Neuronal stem cell (in vitro differentiated cells): Measurements from ENCODE around the gene TRAPPC13.
"Not testable (repeated sequence)": the region's sequence is repeated elsewhere in the genome, so short reads cannot be mapped to it uniquely, and the experiment has no call there.

Source experiments
- DNase-seq: peaks from one replicate; pipeline ENCODE4 v3.0.0-alpha.2; 2013; ENCODE audit warnings: low spot score
- H2AFZ ChIP-seq: one replicate; pipeline ENCODE4 v1.6.1; 2013; ENCODE audit warnings: mild to moderate bottlenecking, low read length, inconsistent platforms
- H2AK5ac ChIP-seq: 2 replicates; pipeline ENCODE4 v1.6.1; 2013; ENCODE audit warnings: low read depth, mild to moderate bottlenecking, inconsistent platforms, low read length, moderate library complexity, mixed read lengths
- H2BK120ac ChIP-seq: 2 replicates; pipeline ENCODE4 v1.6.1; 2013; ENCODE audit warnings: low read depth, mild to moderate bottlenecking, inconsistent platforms, low read length, moderate library complexity, mixed read lengths
- H2BK12ac ChIP-seq: one replicate; pipeline ENCODE4 v1.6.1; 2013; ENCODE audit warnings: low read length, inconsistent platforms
- H2BK15ac ChIP-seq: 2 replicates; pipeline ENCODE4 v1.6.1; 2013; ENCODE audit warnings: mild to moderate bottlenecking, low read length, inconsistent platforms, mixed read lengths
- H2BK5ac ChIP-seq: one replicate; pipeline ENCODE4 v1.6.1; 2013; ENCODE audit warnings: inconsistent platforms, mild to moderate bottlenecking, low read length, moderate library complexity
- H3K14ac ChIP-seq: one replicate; pipeline ENCODE4 v1.6.1; 2013; ENCODE audit warnings: low read length, inconsistent platforms
- H3K18ac ChIP-seq: 2 replicates; pipeline ENCODE4 v1.6.1; 2013; ENCODE audit warnings: low read length, inconsistent platforms
- H3K23ac ChIP-seq: 2 replicates; pipeline ENCODE4 v1.6.1; 2013; ENCODE audit warnings: low read depth, mild to moderate bottlenecking, mixed read lengths, low read length, inconsistent platforms; ENCODE audit not compliant: poor library complexity
- H3K27ac ChIP-seq: replicated peaks from 3 replicates; pipeline ENCODE4 v1.5.1; 2013; ENCODE audit warnings: low read length, inconsistent platforms
- H3K27me3 ChIP-seq, 3 experiments: 2 replicates each; pipeline ENCODE4 v1.6.1; 2013; ENCODE audit warnings: low read length in 3 of 3, mild to moderate bottlenecking in 2 of 3, inconsistent platforms in 1 of 3, low read depth in 1 of 3, mixed read lengths in 1 of 3, moderate library complexity in 1 of 3; ENCODE audit not compliant: control insufficient read depth in 3 of 3, insufficient read depth in 3 of 3
- H3K36me3 ChIP-seq, 2 donors: replicated peaks in 1 of 2; 2 replicates each; pipeline ENCODE4 v1.6.1; 2013; ENCODE audit warnings: low read length in 2 of 2; ENCODE audit not compliant: control insufficient read depth in 2 of 2, insufficient read depth in 2 of 2
- H3K4ac ChIP-seq: 2 replicates; pipeline ENCODE4 v1.6.1; 2013; ENCODE audit warnings: inconsistent platforms, mild to moderate bottlenecking, low read length, moderate library complexity
- H3K4me1 ChIP-seq, 2 donors: 1 replicate in 1 of 2; 2 replicates in 1 of 2; pipeline ENCODE4 v1.6.1; 2013; ENCODE audit warnings: low read length in 2 of 2, low read depth in 1 of 2; ENCODE audit not compliant: control insufficient read depth in 2 of 2, insufficient read depth in 1 of 2
- H3K4me2 ChIP-seq: one replicate; pipeline ENCODE4 v1.6.1; 2013; ENCODE audit warnings: mild to moderate bottlenecking, low read length, inconsistent platforms; ENCODE audit not compliant: insufficient read depth, poor library complexity, severe bottlenecking
- H3K4me3 ChIP-seq, 2 donors: 2 replicates each; pipeline ENCODE4 v1.5.1; 2013; ENCODE audit warnings: low read length in 2 of 2, mild to moderate bottlenecking in 2 of 2, inconsistent platforms in 1 of 2, moderate library complexity in 1 of 2
- H3K79me1 ChIP-seq: one replicate; pipeline ENCODE4 v1.6.1; 2013; ENCODE audit warnings: low read depth, mild to moderate bottlenecking, inconsistent platforms, low read length, moderate library complexity
- H3K9ac ChIP-seq: one replicate; pipeline ENCODE4 v1.6.1; 2013; ENCODE audit warnings: mild to moderate bottlenecking, low read depth, low read length, inconsistent platforms; ENCODE audit not compliant: poor library complexity
- H3K9me3 ChIP-seq, 2 donors: replicated peaks in 1 of 2; 2 replicates each; pipeline versions ENCODE3 to v1.6.1; 2013; ENCODE audit warnings: low read length in 2 of 2, mild to moderate bottlenecking in 2 of 2, inconsistent platforms in 1 of 2, low read depth in 1 of 2, mixed read lengths in 1 of 2, moderate library complexity in 1 of 2; ENCODE audit not compliant: control insufficient read depth in 2 of 2, insufficient read depth in 1 of 2
- H4K8ac ChIP-seq: one replicate; pipeline ENCODE4 v1.6.1; 2013; ENCODE audit warnings: low read depth, mild to moderate bottlenecking, inconsistent platforms, low read length, moderate library complexity
- H4K91ac ChIP-seq: one replicate; pipeline ENCODE4 v1.6.1; 2013; ENCODE audit warnings: low read length, low read depth, mild to moderate bottlenecking, inconsistent platforms; ENCODE audit not compliant: poor library complexity
- WGBS, 2 donors: extraction: QIAGEN DNeasy Blood & Tissue Kit; methylation state at CpG; one replicate each; pipeline ENCODE4 v1.1.7; 2013; ENCODE audit warnings: missing lambda C conversion rate in 2 of 2, mixed read lengths in 1 of 2; ENCODE audit not compliant: insufficient read length in 2 of 2, insufficient replicate concordance in 1 of 2; ENCODE audit errors: extremely low coverage in 2 of 2; 5-methylcytosine and 5-hydroxymethylcytosine counted together

The TRAPPC13 gene

DNA sequence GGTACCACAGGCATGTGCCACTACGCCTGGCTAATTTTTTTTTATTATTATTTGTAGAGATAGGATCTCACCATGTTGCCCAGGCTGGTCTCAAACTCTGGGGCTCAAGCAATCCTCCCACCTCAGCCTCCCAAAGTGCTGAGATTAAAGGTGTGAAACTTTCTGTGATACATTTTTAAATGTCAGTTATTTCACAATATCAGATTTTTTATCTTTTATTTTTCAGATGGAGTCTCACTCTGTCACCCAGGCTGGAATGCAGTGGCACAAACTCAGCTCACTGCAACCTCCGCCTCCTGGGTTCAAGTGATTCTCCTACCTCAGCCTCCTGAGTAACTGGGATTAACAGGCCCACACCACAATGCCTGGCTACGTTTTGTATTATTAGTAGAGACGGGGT, 2.9 kb upstream of the TRAPPC13 start:
- not testable (repeated sequence) for H3K79me1 ChIP-seq, H3K27me3 ChIP-seq, DNase-seq, H3K4me2 ChIP-seq, H3K4me3 ChIP-seq, H3K9ac ChIP-seq, H3K18ac ChIP-seq, H3K4ac ChIP-seq, H2BK120ac ChIP-seq, H3K14ac ChIP-seq, H2BK5ac ChIP-seq, H4K8ac ChIP-seq, H2BK15ac ChIP-seq, H3K23ac ChIP-seq, H4K91ac ChIP-seq, H2AFZ ChIP-seq, H3K27ac ChIP-seq, H3K9me3 ChIP-seq, H2AK5ac ChIP-seq, H2BK12ac ChIP-seq
- peaks cover 0 to 10% of the 10 kb centered on the region in 2 donors for H3K36me3 ChIP-seq
- H3K4me1 ChIP-seq: peaks cover 6 to 13% of the 10 kb centered on the region in 2 donors
- no CpG with 5 or more reads among the region's 4 CpGs for WGBS, 2 donors

DNA sequence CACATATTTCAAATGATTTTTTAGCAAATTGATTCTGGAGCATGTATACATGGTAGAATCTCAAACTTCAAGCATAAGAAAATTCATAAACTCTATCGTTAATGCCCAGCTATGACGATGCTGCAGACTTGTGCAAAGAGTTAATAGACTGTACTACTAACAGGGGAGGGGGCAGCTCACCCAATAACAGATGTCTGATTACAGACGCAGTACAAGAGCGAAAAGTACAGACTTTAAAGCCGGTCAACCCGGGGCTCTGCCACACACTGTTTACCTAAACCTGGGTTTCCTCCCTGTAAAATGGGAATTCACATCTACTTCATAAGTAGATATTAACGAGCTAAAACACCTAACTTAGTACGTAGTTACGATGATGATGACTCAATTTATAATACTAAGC, 1.3 kb upstream of the TRAPPC13 start:
- Histone ChIP-seq H2AK5ac (no peak overlapping the region), H2AFZ (peak overlapping the region; percentile 93), H2BK12ac (no peak overlapping the region), H4K8ac (no peak overlapping the region), H2BK5ac (no peak overlapping the region), H3K4me3 (peak overlapping the region; percentile 75 to 97), H4K91ac (no peak overlapping the region), H3K4me1 (peaks cover 6 to 13% of the 10 kb centered on the region in 2 donors), H3K79me1 (no peaks in the 10 kb centered on the region), H3K27me3 (no peaks in the 10 kb centered on the region), H3K9ac (peak overlapping the region; percentile 60), H3K18ac (no peak overlapping the region), H3K9me3 (no peaks in the 10 kb centered on the region), H3K27ac (no peak overlapping the region), H3K14ac (no peak overlapping the region), H3K4ac (no peak overlapping the region), H3K4me2 (peak overlapping the region; percentile 66), H3K36me3 (no peaks in the 10 kb centered on the region), H2BK120ac (no peak overlapping the region), H2BK15ac (no peak overlapping the region), H3K23ac (no peak overlapping the region)
- DNase-seq: no peak
- WGBS, 2 donors: no CpG with 5 or more reads among the region's 9 CpGs

DNA sequence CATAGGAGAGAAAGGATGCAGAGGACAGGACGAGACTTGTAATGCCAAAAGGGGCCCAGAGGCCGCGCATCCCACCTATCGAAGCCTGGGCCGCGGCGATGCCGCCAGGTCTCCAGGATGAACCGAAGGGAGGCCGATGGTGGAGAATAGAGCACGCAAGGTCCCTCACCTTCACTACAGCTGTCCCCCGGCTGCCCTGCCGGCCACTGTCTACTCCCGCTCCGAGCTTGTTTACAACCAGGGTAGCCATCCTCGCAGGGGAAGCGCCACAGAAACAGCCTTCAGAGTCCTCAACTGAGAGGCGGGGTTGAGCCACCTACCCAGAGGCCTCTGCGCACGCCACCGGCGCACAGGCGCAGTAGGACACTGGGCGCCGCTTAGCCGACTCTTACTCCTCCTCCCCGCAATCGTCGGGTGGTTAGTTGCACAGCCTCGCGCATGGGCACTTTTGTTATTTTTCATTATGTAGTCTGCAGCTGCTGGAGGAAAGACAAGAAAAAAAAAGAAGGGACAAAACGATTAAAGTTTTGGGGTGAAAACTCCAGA, 729 bp upstream of the TRAPPC13 start, which contains the start of gene TRIM23:
Gene TRIM23 (minus strand): TSS at position 309 of the 546 bp plus-strand sequence. CDS start 59 bp downstream, at position 250.
- peak within 1 kb of the TSS; percentile 93 for H2AFZ ChIP-seq
- H3K79me1 ChIP-seq: no peaks in the 10 kb centered on the region
- H2BK5ac ChIP-seq: no peak within 1 kb of the TSS
- no peak within 1 kb of the TSS for H4K91ac ChIP-seq
- DNase-seq: peak; percentile 89
- WGBS, 2 donors: no CpG with 5 or more reads among the region's 32 CpGs
- no peak within 1 kb of the TSS for H2AK5ac ChIP-seq
- H2BK15ac ChIP-seq: no peak within 1 kb of the TSS
- no peak within 1 kb of the TSS for H2BK120ac ChIP-seq
- H3K27ac ChIP-seq: peak within 1 kb of the TSS; percentile 50
- H2BK12ac ChIP-seq: no peak within 1 kb of the TSS
- H3K4me2 ChIP-seq: peak within 1 kb of the TSS; percentile 66
- H3K36me3 ChIP-seq: peaks cover 0 to 4% of the 10 kb centered on the region in 2 donors
- no peak within 1 kb of the TSS for H3K14ac ChIP-seq
- no peaks in the 10 kb centered on the region for H3K9me3 ChIP-seq
- H3K27me3 ChIP-seq: no peaks in the 10 kb centered on the region
- H3K23ac ChIP-seq: no peak within 1 kb of the TSS
- H3K9ac ChIP-seq: peak within 1 kb of the TSS; percentile 93
- H3K4ac ChIP-seq: no peak within 1 kb of the TSS
- H3K4me1 ChIP-seq: peaks cover 6 to 13% of the 10 kb centered on the region in 2 donors
- peak within 1 kb of the TSS; percentile 94 for H3K18ac ChIP-seq
- peak within 1 kb of the TSS; percentile 75 to 97 for H3K4me3 ChIP-seq
- H4K8ac ChIP-seq: peak within 1 kb of the TSS; percentile 66

DNA sequence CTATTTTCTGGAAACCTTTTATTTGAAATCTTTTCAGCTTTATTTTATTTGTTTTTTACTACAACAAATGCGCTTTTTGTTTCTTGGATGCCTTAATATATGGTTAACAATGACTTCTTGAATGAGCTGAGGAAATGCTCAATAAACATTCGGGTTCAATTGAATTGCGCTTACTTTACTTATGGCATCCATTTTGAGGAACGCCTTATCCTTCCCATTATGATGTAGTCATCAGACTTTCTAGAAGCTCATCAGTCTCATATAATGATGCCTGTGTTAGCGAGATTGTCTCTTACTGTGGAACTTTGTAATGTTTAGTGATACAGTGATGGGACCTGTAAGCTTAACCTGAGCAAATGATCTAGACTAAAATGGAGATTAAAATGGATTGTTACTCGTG, 916 bp downstream of the TRAPPC13 start:
- DNase-seq: no peak
- Histone ChIP-seq H4K91ac (no peak overlapping the region), H2BK12ac (no peak overlapping the region), H3K4me3 (peak overlapping the region in 1 of 2 donors; percentile 75), H3K18ac (no peak overlapping the region), H3K23ac (no peak overlapping the region), H2BK15ac (no peak overlapping the region), H3K14ac (no peak overlapping the region), H3K27ac (no peak overlapping the region), H3K79me1 (no peaks in the 10 kb centered on the region), H3K27me3 (no peaks in the 10 kb centered on the region), H3K4ac (no peak overlapping the region), H3K36me3 (peaks cover 2 to 15% of the 10 kb centered on the region in 2 donors), H2BK120ac (no peak overlapping the region), H2AFZ (no peak overlapping the region), H3K9me3 (no peaks in the 10 kb centered on the region), H2AK5ac (no peak overlapping the region), H2BK5ac (no peak overlapping the region), H4K8ac (no peak overlapping the region), H3K4me2 (no peak overlapping the region), H3K9ac (no peak overlapping the region), H3K4me1 (peaks cover 6 to 13% of the 10 kb centered on the region in 2 donors)
- no CpG with 5 or more reads among the region's 6 CpGs for WGBS, 2 donors
